T-cell (primary cell): ENCODE measurements around the gene ST6GALNAC3. TPM values are rescaled to one million over a fixed set of nuclear protein-coding genes. Genes with fewer than 3 reads are reported as not detected.

Source experiments
- ATAC-seq, 4 experiments: fragments of 200-7000 bp in 3 of 4; fragments of 150-1000 bp in 1 of 4; cut with Tn5 transposase; replicated peaks in 1 of 4; 1 replicate in 3 of 4; 2 replicates in 1 of 4; pipeline ENCODE4 v1.10.0; 2021; ENCODE audit warnings: moderate library complexity in 3 of 4, mild to moderate bottlenecking in 2 of 4, moderate number of reproducible peaks in 1 of 4
- CTCF ChIA-PET, 2 donors: fragments of 300-600 bp; sonication (Branson Sonifier 250); formaldehyde crosslinking; loops; one replicate each; lab custom pipeline; 2022; ENCODE audit warnings: antibody characterized with exemption in 2 of 2; lab: Charles Lee
- POLR2A ChIA-PET, 2 donors: fragments of 300-600 bp; sonication (Branson Sonifier 250); formaldehyde crosslinking; loops; one replicate each; lab custom pipeline; 2022; ENCODE audit warnings: antibody characterized with exemption in 2 of 2; lab: Charles Lee
- DNase-seq, 35 experiments: peaks; one replicate each; pipeline versions ENCODE4 v3.0.0 to v3.0.0-alpha.2; 2013 to 2023
- H3K27ac ChIP-seq: one replicate; pipeline ENCODE4 v1.5.1; 2013; ENCODE audit warnings: low read length
- H3K27me3 ChIP-seq, 2 experiments: replicated peaks in 1 of 2; 1 replicate in 1 of 2; 2 replicates in 1 of 2; pipeline versions ENCODE4 v1.6.1 to v1.7.0; 2013; ENCODE audit warnings: low read length in 1 of 2, mixed read lengths in 1 of 2; ENCODE audit not compliant: control insufficient read depth in 2 of 2, insufficient read depth in 2 of 2; ENCODE audit errors: extremely low read depth in 1 of 2
- H3K36me3 ChIP-seq, 2 donors: 1 replicate in 1 of 2; 2 replicates in 1 of 2; pipeline versions ENCODE4 v1.6.1 to v1.7.0; 2013; ENCODE audit warnings: low read length in 1 of 2; ENCODE audit not compliant: control insufficient read depth in 2 of 2, insufficient read depth in 1 of 2; ENCODE audit errors: extremely low read depth in 1 of 2
- H3K4me1 ChIP-seq, 2 experiments: 1 replicate in 1 of 2; 2 replicates in 1 of 2; pipeline versions ENCODE4 v1.6.1 to v1.7.0; 2013; ENCODE audit warnings: low read length in 2 of 2, mixed read lengths in 1 of 2; ENCODE audit not compliant: insufficient read depth in 2 of 2, control insufficient read depth in 1 of 2; ENCODE audit errors: extremely low read depth in 1 of 2
- H3K4me3 ChIP-seq, 2 donors: 1 replicate in 1 of 2; 2 replicates in 1 of 2; pipeline versions ENCODE4 v1.5.1 to v1.7.0; 2013; ENCODE audit warnings: mild to moderate bottlenecking in 2 of 2, low read length in 1 of 2, moderate library complexity in 1 of 2; ENCODE audit not compliant: control insufficient read depth in 1 of 2; ENCODE audit errors: extremely low read depth in 1 of 2
- H3K9me3 ChIP-seq: 2 replicates; pipeline ENCODE4 v1.7.0; 2013
- H3K27ac Mint-ChIP-seq, 2 donors: one replicate each; pipeline ENCODE4 v1.8.0; 2020 to 2021; ENCODE audit warnings: mild to moderate bottlenecking in 2 of 2, mixed read lengths in 2 of 2
- H3K27me3 Mint-ChIP-seq, 2 donors: one replicate each; pipeline ENCODE4 v1.8.0; 2021 to 2022; ENCODE audit warnings: mixed read lengths in 2 of 2
- H3K36me3 Mint-ChIP-seq: one replicate; pipeline ENCODE4 v1.8.0; 2021; ENCODE audit warnings: mixed read lengths
- H3K4me1 Mint-ChIP-seq, 3 donors: one replicate each; pipeline ENCODE4 v1.8.0; 2020 to 2022; ENCODE audit warnings: mixed read lengths in 3 of 3, mild to moderate bottlenecking in 1 of 3
- H3K4me3 Mint-ChIP-seq, 3 donors: one replicate each; pipeline ENCODE4 v1.8.0; 2020 to 2022; ENCODE audit warnings: mild to moderate bottlenecking in 3 of 3, mixed read lengths in 3 of 3, moderate library complexity in 3 of 3
- H3K9me3 Mint-ChIP-seq, 3 donors: one replicate each; pipeline ENCODE4 v1.8.0; 2020 to 2022; ENCODE audit warnings: mixed read lengths in 3 of 3
- WGBS: methylation state at CpG from one replicate; pipeline ENCODE4 v1.1.5; 2013; ENCODE audit warnings: missing lambda C conversion rate; ENCODE audit not compliant: insufficient coverage; 5-methylcytosine and 5-hydroxymethylcytosine counted together
- total RNA-seq, 35 experiments: library from RNA in 6 of 35; stranded (reverse) in 6 of 35; fragments of 120-200 nt in 1 of 35; gene quantifications; one replicate each; pipeline versions ENCODE4 v1.2.1 to v1.2.4 and lab custom pipeline; 2013 to 2026

ST6GALNAC3 gene
- total RNA-seq, 5 donors from 2014 or later (not counting 1 experiment from before 2014, with no cell fraction given), result 0.33 to 6.6 (median 1.5) TPM

DNA sequence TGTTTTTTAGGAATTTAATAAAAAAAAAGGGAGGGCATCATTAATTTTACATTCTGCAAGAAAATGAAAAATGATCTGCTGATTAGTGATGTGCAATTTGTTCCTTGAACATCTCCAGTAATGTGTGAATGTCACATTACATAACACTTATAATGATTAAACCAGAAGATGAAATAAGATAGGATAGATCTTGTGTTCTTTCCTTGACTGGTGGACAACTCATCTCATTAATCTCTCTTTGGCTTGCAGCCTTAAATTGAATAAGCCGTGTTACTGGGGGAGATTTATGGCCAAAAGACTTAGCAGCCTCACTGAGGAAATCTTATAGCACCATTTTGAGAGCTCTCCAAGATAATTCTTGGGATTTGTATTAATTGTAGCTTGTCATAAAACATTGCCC lies 217.2 kb downstream of the ST6GALNAC3 start:
- Mint-ChIP-seq H3K27ac (no peak overlapping the region), H3K4me1 (peaks cover 82 to 89% (median 87%) of the 10 kb centered on the region in 3 donors), H3K27me3 (no peaks in the 10 kb centered on the region), H3K36me3 (no peaks in the 10 kb centered on the region), H3K4me3 (no peak overlapping the region), H3K9me3 (no peaks in the 10 kb centered on the region)
- no peak for DNase-seq
- no peaks in the 10 kb centered on the region for H3K9me3 ChIP-seq
- no peak overlapping the region for H3K4me3 ChIP-seq
- WGBS, result no CpG with 5 or more reads among the region's 1 CpG
- ATAC-seq, result no peak
- no peaks in the 10 kb centered on the region for H3K36me3 ChIP-seq
- ChIA-PET POLR2A (interaction anchor here in 1 of 2 donors (0.7 kb wide), 1 partner anchor 1553 kb away, joined by 5 read pairs; no protein-coding TSS in a partner anchor), CTCF (no interaction called here)
- peaks cover 33 to 75% of the 10 kb centered on the region in 2 experiments for H3K4me1 ChIP-seq
- no peak overlapping the region for H3K27ac ChIP-seq
- no peaks in the 10 kb centered on the region for H3K27me3 ChIP-seq

- DNase-seq (no peak), ATAC-seq (no peak)
- no peaks in the 10 kb centered on the region for H3K27me3 ChIP-seq
- no peak overlapping the region for H3K27ac ChIP-seq
- Mint-ChIP-seq H3K4me3 (peak overlapping the region in 1 of 3 donors; percentile 55), H3K9me3 (no peaks in the 10 kb centered on the region), H3K27ac (peak overlapping the region; percentile 73 to 77), H3K27me3 (no peaks in the 10 kb centered on the region), H3K4me1 (peaks cover 74 to 80% (median 78%) of the 10 kb centered on the region in 3 donors), H3K36me3 (no peaks in the 10 kb centered on the region)
- WGBS, result 80% methylated on average over 1 of the region's 2 CpGs
- H3K4me1 ChIP-seq, result peaks cover 33 to 68% of the 10 kb centered on the region in 2 experiments
- no peak overlapping the region for H3K4me3 ChIP-seq
- CTCF ChIA-PET, result no interaction called here
- POLR2A ChIA-PET, result interaction anchor here in 1 of 2 donors (0.6 to 0.7 kb wide), 2 partner anchors 25 to 1552 kb away, joined by 3 to 5 read pairs; no protein-coding TSS in a partner anchor
- no peaks in the 10 kb centered on the region for H3K9me3 ChIP-seq
- H3K36me3 ChIP-seq, result no peaks in the 10 kb centered on the region
These were observed 218.1 kb downstream of the ST6GALNAC3 start for GRCh38 chr1:76292418-76293184.

DNA sequence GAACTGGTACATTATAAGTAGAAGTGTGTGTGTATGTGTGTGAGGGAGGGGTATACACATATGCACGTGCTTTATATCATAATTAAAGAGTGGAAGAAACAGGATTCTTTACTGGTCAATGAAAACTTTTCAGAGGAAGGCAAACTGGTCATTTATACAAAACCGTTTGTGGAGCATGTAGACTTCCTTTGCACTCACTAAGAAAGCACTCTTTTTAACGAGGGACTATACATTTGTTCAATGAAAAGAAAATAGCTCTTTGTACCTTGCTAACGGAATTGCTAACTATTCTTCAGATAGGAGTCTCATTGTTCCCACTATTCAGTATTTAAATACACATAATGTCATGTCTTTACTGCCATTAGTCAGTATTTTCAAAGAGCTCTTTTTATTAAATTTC lies 219.3 kb downstream of the ST6GALNAC3 start:
- H3K27ac Mint-ChIP-seq, result peak overlapping the region; percentile 73 to 77
- Histone ChIP-seq H3K9me3 (no peaks in the 10 kb centered on the region), H3K36me3 (no peaks in the 10 kb centered on the region), H3K27me3 (no peaks in the 10 kb centered on the region), H3K27ac (peak overlapping the region; percentile 38), H3K4me1 (peaks cover 28 to 65% of the 10 kb centered on the region in 2 experiments), H3K4me3 (no peak overlapping the region)
- ChIA-PET CTCF (interaction anchor here in 1 of 2 donors (1.0 kb wide), 1 partner anchor 139 kb away, joined by 3 read pairs; no protein-coding TSS in a partner anchor), POLR2A (interaction anchor here (0.8 kb wide), 2 partner anchors 35 to 1413 kb away, joined by 3 to 4 read pairs; no protein-coding TSS in a partner anchor)
- H3K27me3 Mint-ChIP-seq, result no peaks in the 10 kb centered on the region
- H3K4me1 Mint-ChIP-seq, result peaks cover 69 to 74% (median 71%) of the 10 kb centered on the region in 3 donors
- H3K9me3 Mint-ChIP-seq, result no peaks in the 10 kb centered on the region
- DNase-seq, result no peak
- H3K4me3 Mint-ChIP-seq, result peak overlapping the region in 2 of 3 donors; percentile 6 to 55
- H3K36me3 Mint-ChIP-seq, result no peaks in the 10 kb centered on the region
- 60% methylated on average over 1 of the region's 4 CpGs for WGBS
- ATAC-seq, result no peak

- peak; percentile 55 to 84 (median 74) for ATAC-seq
- no peaks in the 10 kb centered on the region for H3K27me3 Mint-ChIP-seq
- Histone ChIP-seq H3K27me3 (no peaks in the 10 kb centered on the region), H3K4me1 (peaks cover 25 to 64% of the 10 kb centered on the region in 2 experiments), H3K36me3 (no peaks in the 10 kb centered on the region), H3K4me3 (no peak overlapping the region), H3K9me3 (no peaks in the 10 kb centered on the region), H3K27ac (peak overlapping the region; percentile 50)
- ChIA-PET POLR2A (interaction anchor here in 1 of 2 donors (0.8 kb wide), 1 partner anchor 34 kb away, joined by 4 read pairs; no protein-coding TSS in a partner anchor), CTCF (interaction anchor here (0.5 to 1.0 kb wide), 4 partner anchors 140 to 565 kb away, joined by 3 to 5 read pairs (median 4); no protein-coding TSS in a partner anchor)
- H3K27ac Mint-ChIP-seq, result peak overlapping the region; percentile 75 to 88
- WGBS, result no CpG with 5 or more reads among the region's 5 CpGs
- DNase-seq, result peak in 1 of 35 experiments; percentile 46
- H3K9me3 Mint-ChIP-seq, result no peaks in the 10 kb centered on the region
- no peaks in the 10 kb centered on the region for H3K36me3 Mint-ChIP-seq
- H3K4me1 Mint-ChIP-seq, result peaks cover 65 to 74% (median 69%) of the 10 kb centered on the region in 3 donors
- H3K4me3 Mint-ChIP-seq, result peak overlapping the region; percentile 46 to 75 (median 55)
These were observed 220.1 kb downstream of the ST6GALNAC3 start for GRCh38 chr1:76294482-76295194.

- H3K36me3 ChIP-seq, result no peaks in the 10 kb centered on the region
- peaks cover 11 to 58% of the 10 kb centered on the region in 2 experiments for H3K4me1 ChIP-seq
- H3K4me3 ChIP-seq, result no peak overlapping the region
- 78% methylated on average over 3 of the region's 4 CpGs for WGBS
- Mint-ChIP-seq H3K4me1 (peaks cover 61 to 69% (median 68%) of the 10 kb centered on the region in 3 donors), H3K4me3 (peak overlapping the region in 1 of 3 donors; percentile 33), H3K27me3 (no peaks in the 10 kb centered on the region), H3K9me3 (no peaks in the 10 kb centered on the region), H3K36me3 (no peaks in the 10 kb centered on the region), H3K27ac (peak overlapping the region; percentile 63 to 81)
- DNase-seq, result no peak
- CTCF ChIA-PET, result no interaction called here
- no peak for ATAC-seq
- POLR2A ChIA-PET, result no interaction called here
- H3K27ac ChIP-seq, result no peak overlapping the region
- no peaks in the 10 kb centered on the region for H3K27me3 ChIP-seq
- no peaks in the 10 kb centered on the region for H3K9me3 ChIP-seq
These were observed 223.9 kb downstream of the ST6GALNAC3 start for GRCh38 chr1:76298399-76298798.

DNA sequence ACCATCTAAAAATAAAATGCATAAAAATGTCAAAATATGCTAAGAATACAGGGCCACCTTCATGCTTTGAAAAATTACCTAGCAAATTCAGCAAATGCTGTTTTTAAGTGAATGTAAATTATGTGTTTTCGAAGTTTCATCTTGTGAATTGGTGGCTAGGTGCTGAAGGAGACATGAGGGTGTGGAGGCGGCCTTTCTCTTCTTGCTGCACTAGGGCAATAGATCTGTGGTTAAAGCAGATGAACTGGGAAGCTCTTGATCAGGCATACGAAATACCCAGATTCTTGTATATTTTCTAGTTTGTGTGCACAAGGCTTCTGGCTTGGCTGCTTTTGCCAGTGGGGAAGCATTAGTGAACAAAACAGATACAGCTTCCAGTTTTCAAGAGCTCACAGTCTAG lies 224.5 kb downstream of the ST6GALNAC3 start:
- ChIA-PET POLR2A (no interaction called here), CTCF (interaction anchor here in 1 of 2 donors (0.7 kb wide), 1 partner anchor 141 kb away, joined by 3 read pairs; no protein-coding TSS in a partner anchor)
- ATAC-seq, result no peak
- H3K27me3 ChIP-seq, result no peaks in the 10 kb centered on the region
- DNase-seq, result no peak
- Mint-ChIP-seq H3K36me3 (no peaks in the 10 kb centered on the region), H3K9me3 (no peaks in the 10 kb centered on the region), H3K4me3 (peak overlapping the region in 1 of 3 donors; percentile 33), H3K4me1 (peaks cover 55 to 63% (median 61%) of the 10 kb centered on the region in 3 donors), H3K27ac (peak overlapping the region; percentile 51 to 81), H3K27me3 (no peaks in the 10 kb centered on the region)
- H3K4me1 ChIP-seq, result peaks cover 11 to 55% of the 10 kb centered on the region in 2 experiments
- H3K36me3 ChIP-seq, result no peaks in the 10 kb centered on the region
- no peaks in the 10 kb centered on the region for H3K9me3 ChIP-seq
- H3K4me3 ChIP-seq, result no peak overlapping the region
- no peak overlapping the region for H3K27ac ChIP-seq
- WGBS, result 76% methylated on average over 2 of the region's 3 CpGs
